NCI-H2171 treated with DMSO at 0.1 percent for 48 hours (cell line): ENCODE data around the gene ASPHD2.
"Not testable (repeated sequence)": the region's sequence is repeated elsewhere in the genome, so short reads cannot be mapped to it uniquely, and the experiment has no call there.

ENCODE experiments used
- DNase-seq: peaks from one replicate; lab custom pipeline; 2025; lab: John Stamatoyannopoulos, UW

Gene ASPHD2

DNA sequence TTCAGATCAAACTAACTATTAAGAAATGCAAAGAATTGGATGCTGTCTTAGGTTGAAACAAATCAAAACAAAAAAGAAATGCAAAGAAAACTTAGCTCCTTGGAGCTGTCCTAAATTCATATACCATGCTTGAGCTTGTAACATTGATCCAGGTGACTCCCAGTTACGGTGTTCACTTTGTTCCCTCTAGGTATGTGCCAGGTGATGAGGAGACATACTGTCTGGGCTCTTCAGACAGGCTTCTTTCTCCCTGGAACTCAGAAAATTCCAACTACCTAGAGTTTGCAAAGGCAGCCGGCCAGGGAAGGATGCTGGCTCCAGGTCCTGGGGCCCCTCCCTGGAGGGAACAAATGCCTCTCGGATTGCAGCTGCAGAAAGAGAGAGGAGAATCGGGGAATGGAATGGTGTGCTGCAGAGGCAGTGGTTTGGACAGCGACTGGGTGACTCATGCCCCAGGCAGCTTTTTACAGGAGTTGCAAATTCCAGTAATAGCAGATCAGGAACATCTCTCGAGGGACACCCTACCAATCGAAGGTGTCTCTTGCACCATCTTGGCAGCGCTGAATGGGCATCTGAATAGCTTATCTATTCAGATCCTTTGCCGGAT lies 12.3 kb upstream of the ASPHD2 start:
- DNase-seq, result no peak

DNA sequence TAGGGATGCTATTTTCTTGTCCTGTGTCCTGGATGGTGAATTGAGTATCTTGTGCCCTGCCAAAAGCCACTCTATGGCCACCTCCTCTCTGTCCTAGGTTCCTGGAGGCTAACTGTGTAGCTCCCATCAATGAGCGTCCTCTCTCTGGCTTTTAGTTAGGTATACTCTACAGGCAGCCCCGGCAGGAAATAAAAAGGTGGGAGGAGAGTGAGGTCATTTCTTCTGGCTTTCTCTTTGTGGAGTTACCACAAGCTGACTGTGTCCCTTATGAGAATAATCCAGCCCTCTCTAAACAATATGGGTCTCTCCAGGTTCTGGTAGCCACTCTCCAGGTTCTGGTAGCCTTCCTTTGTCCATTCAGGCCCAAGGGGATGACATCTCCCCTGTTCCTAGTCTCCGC lies 11.7 kb upstream of the ASPHD2 start:
- DNase-seq, result no peak

DNA sequence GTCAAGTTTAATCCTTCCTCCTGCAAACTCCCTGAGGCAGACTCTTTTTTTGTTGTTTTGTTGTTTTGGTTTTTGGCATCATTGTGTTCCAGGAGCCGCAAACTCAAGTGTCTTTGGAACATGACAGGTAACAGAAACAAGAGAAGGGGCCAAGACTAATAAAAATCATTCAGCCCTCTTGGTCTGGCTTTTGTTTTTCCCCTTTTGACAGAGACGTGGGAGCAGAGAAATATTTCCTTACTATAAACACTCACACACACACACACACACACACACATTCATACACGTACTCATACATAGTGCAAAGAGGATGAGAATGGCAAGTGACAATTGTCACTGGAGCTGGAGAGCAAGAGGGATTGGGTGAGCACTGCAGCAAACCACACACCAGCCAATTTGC lies 10.4 kb upstream of the ASPHD2 start:
- DNase-seq, result no peak

- DNase-seq, result no peak
These were observed 2.1 kb upstream of the ASPHD2 start for GRCh38 chr22:26426924-26427323.

GRCh38 chr22:26429458-26430286 lies 612 bp downstream of the ASPHD2 start:
- no peak for DNase-seq

DNA sequence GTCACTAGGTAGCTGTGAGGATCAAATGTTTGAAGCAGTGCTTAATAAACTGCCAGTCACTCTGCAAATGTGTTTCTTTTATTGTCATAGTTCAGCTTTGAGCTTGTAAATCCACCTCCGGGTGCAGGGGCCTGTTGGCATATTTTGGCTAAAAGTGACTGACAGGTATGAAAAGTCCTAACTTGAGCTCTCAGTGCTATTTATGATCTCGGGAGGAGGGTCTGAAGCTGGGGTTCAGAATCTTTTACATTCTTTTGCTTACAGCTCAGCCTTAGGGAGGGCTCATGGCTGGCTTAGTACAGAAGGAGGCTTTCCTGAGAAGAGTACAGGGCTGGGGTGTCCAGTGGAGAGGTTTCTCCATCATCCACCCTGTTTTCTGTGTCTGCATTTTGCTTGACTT lies 1.5 kb downstream of the ASPHD2 start:
- no peak for DNase-seq

DNA sequence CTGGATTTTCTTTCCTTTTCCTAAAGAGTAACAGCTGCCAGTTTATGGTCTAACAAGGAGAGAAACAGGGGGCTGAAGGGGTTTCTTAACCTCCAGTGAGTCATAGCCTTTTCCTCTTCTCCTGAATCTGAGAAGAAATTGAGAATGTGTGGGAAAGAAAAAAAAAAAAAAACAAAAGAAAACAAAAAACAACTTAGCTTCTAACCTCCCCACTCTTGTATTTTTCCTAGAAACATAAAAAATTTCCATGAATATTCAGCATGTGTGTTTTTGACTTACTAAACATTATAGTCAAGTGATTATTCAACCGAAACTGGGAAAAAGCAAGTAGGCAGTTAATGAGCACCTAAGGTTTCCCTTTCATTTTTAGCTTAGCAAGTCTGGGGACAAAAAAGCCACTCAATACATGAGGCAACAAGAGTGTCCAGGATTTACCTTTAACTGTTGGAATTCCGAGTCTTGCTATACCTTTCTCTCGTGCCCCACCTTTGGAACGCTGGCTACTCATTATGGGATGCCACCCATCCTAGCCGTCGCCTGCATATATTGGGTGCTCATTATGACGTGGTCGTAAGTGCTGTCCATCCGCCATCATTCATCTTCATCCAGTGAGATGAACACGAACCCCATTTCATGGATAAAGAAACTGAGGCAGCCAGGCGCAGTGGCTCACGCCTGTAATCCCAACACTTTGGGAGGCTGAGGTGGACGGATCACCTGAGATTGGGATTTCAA lies 2.4 kb downstream of the ASPHD2 start:
- no peak for DNase-seq

DNA sequence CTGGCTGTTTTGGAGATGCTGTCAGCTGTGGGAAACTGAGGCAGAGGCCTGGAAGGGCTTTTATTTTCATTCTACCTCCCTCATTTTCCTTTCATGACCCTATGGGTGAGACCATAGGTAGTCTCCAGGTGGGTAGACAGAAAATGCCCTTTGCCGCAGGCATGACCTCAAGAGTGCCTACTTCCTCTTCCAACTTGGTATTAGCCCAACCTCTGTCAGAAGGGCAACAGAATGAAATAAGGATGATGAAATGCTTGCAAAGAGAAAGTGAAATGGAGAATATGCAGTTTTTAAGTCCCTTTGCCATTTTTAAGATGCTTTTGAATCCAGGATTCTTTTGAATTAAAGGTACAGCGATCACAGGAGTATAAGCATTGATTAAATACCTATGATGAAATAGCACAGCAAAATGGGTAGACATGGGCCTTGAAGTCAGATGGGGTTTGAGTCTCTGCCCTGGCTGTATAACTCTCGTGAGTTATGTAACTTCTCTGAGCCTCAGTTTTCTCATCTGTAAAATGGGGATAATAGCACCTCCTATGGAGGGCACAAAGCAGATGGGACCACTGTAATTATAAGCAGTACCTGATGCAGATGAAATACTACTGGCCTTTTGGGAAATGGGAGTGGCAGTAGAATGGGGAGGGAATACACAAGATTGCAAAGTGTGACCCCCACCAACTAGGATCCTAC lies 3.7 kb downstream of the ASPHD2 start:
- no peak for DNase-seq

DNA sequence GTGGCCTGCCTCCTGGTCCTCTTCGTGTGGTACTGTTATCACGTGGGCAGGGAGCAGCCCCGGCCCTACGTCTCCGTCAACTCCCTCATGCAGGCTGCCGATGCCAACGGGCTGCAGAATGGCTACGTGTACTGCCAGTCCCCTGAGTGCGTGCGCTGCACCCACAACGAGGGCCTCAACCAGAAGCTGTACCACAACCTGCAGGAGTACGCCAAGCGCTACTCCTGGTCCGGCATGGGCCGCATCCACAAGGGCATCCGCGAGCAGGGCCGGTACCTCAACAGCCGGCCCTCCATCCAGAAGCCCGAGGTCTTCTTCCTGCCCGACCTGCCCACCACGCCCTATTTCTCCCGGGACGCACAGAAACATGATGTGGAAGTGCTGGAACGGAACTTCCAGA lies 4.7 kb downstream of the ASPHD2 start:
- no peak for DNase-seq

- no peak for DNase-seq
These were observed 6.5 kb downstream of the ASPHD2 start for GRCh38 chr22:26435327-26436093.

GRCh38 chr22:26436903-26437515 lies 7.9 kb downstream of the ASPHD2 start:
- DNase-seq, result no peak

- DNase-seq, result no peak
These were observed 8.8 kb downstream of the ASPHD2 start for GRCh38 chr22:26437694-26438392.

- DNase-seq, result not testable (repeated sequence)
These were observed 9.7 kb downstream of the ASPHD2 start for GRCh38 chr22:26438776-26439175.

GRCh38 chr22:26439559-26439958 lies 10.5 kb downstream of the ASPHD2 start:
- DNase-seq, result no peak

DNA sequence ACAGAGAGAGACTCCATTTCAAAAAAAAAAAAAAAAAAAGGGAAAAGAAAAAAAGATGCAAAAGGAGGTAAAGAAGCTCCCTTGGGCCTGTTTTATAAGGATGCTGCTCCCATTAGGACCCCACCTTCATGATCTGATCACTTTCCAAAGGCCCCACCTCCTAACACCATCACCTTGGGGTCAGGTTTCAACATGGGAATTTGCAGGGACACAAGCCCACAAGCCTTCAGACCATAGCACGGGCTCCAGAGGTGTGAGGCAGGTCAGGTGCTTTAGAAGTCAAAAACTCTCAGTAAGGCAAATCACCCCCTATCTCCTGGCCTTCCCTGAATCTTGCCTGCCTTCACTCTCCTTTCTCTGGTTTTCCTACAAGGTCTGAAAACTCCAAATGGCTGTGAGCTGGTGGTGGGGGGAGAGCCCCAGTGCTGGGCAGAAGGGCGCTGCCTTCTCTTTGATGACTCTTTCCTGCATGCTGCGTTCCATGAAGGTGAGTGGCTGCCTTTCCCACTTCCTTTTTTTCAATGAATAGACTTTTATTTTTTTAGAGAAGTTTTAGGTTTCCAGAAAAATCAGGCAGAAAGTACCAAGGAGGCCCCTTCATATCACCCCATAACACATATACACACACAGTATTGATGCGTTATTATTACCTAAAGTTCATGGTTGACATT lies 13.2 kb downstream of the ASPHD2 start:
- DNase-seq, result no peak

- DNase-seq, result peak; percentile 58
These were observed 15.0 kb downstream of the ASPHD2 start for GRCh38 chr22:26443901-26444690.

DNA sequence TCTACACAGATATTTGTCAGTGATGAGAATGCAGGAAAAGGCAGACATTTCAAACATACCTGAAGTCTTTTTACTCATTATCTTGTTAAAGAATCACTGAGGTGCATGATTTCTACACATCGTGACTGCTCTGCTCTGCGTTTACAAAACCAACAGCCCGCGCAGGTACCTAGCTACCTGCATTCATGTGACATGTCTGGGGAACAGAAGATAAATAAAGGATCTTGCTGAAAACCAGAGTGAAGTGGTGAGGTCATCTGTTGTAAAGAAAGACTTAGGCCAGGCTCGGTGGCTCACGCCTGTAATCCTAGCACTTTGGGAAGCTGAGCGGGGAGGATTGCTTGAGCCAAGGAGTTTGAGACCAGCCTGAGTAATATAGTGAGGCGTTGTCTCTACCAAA lies 15.7 kb downstream of the ASPHD2 start:
- no peak for DNase-seq

GRCh38 chr22:26445577-26446275 lies 16.7 kb downstream of the ASPHD2 start:
- DNase-seq, result no peak
